SK-N-MC (cell line): ENCODE results near the gene SNX17.

Source experiments
- EZH2 ChIP-seq: fragments of 200-600 bp; sonication (generic); IDR thresholded peaks from one replicate; pipeline ENCODE4 v1.6.1; 2017; ENCODE audit warnings: antibody characterized with exemption
- FOXP2 ChIP-seq: optimal IDR thresholded peaks from 2 replicates; pipeline ENCODE3; 2011; ENCODE audit warnings: mild to moderate bottlenecking, moderate library complexity; ENCODE audit not compliant: insufficient read depth; ENCODE audit errors: extremely low read length, control extremely low read depth
- POLR2AphosphoS5 ChIP-seq: IDR thresholded peaks from 2 replicates; pipeline ENCODE4 v1.6.1; 2012; ENCODE audit warnings: mild to moderate bottlenecking, low read depth, low read length, borderline replicate concordance

DNA sequence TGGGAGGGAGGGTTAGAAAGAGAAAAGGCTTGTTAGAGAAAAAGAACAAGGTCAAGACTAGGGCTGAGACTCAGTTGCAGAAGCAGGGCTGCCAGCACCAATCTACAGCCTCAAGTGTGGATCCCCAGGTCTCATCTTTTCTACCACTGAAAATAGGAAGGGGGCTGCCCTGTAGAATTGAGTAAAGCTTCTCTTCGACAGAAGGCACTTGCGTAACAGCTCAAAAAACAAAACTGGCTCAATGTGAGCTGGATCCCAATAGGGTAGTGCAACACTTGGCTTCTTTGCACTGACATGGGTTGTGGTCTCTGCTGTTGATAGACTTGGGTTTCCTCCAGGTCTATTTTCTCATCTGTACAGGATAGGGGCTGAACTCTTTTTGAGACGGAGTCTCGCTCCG lies 45.7 kb upstream of the SNX17 start:
- no peak for TF ChIP-seq EZH2
- no peak for TF ChIP-seq POLR2AphosphoS5
- no peak for TF ChIP-seq FOXP2
